ENCODE data around the gene SLC19A1.

Gene SLC19A1

DNA sequence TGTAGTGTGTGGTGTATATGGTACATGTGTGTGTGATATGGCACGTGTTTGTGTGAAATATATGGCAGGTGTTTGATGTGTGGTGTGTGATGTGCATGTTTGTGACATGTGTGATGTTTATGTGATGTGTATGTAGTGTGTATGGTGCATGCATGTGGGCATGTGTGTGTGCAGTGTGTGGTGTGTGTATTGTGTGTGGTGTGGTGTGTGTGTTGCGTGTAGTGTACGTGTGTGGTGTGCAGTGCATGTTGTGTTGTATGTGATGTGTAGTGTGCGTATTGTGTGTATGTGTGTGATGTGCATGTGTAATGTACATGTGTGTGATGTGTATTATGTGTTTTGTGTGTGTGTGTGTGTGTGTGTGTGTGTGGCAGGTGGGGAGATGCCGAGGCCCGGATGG, 65.7 kb downstream of the SLC19A1 start:
- TF ChIP-seq, protein P1, sequence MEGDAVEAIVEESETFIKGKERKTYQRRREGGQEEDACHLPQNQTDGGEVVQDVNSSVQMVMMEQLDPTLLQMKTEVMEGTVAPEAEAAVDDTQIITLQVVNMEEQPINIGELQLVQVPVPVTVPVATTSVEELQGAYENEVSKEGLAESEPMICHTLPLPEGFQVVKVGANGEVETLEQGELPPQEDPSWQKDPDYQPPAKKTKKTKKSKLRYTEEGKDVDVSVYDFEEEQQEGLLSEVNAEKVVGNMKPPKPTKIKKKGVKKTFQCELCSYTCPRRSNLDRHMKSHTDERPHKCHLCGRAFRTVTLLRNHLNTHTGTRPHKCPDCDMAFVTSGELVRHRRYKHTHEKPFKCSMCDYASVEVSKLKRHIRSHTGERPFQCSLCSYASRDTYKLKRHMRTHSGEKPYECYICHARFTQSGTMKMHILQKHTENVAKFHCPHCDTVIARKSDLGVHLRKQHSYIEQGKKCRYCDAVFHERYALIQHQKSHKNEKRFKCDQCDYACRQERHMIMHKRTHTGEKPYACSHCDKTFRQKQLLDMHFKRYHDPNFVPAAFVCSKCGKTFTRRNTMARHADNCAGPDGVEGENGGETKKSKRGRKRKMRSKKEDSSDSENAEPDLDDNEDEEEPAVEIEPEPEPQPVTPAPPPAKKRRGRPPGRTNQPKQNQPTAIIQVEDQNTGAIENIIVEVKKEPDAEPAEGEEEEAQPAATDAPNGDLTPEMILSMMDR (IDR thresholded peaks at IDR 0.05; ENCODE audit: control insufficient read depth, insufficient read depth, low read depth, low read length, missing control alignments), result no peak
- no peak for DNase-seq (ENCODE audit: low read depth)
- no peak overlapping the region for H3K4me3 ChIP-seq (ENCODE audit: control insufficient read depth, low read depth, low read length)

DNA sequence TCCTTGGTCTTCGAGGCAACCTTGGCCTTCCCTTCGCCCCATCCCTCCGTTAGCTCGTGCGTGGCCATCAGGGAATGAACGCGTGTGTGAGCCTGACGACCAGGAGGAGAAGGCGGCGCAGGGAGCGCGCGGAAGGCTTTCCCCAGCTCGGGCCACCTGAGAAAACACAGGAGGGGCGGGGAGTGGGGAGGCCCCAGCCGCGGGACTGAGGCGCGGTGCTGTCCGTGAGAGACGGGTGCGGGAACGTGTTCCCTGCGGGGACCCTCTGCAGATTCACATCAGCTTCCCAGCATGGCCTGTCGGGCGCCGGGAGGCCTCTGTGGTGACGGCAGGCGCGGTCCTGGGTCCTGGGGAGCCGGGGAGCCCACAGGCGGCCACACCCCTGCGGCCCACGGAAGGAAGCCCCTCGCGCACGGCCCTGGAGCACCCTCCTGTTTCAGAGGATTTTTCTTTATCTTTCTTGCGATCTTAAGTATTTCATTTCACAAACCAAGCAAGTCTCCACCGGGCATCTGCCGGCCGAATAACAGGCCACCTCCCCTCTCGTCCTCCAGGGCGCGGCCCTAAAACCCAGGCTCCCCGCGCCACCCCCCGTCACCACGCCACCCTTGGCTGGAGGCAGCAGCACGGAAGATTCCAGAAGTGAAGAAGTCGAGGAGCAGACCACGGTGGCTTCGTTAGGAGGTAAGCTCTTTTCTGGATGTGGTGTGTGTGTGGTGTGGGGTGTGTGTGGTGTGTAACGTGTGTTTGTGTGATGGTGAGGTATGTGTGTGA, 66.3 kb downstream of the SLC19A1 start:
- TF ChIP-seq, protein P1 (IDR thresholded peaks at IDR 0.05; ENCODE audit: control insufficient read depth, insufficient read depth, low read depth, low read length, missing control alignments), result no peak
- DNase-seq (ENCODE audit: low read depth), result no peak
- H3K4me3 ChIP-seq (ENCODE audit: control insufficient read depth, low read depth, low read length), result no peak overlapping the region

DNA sequence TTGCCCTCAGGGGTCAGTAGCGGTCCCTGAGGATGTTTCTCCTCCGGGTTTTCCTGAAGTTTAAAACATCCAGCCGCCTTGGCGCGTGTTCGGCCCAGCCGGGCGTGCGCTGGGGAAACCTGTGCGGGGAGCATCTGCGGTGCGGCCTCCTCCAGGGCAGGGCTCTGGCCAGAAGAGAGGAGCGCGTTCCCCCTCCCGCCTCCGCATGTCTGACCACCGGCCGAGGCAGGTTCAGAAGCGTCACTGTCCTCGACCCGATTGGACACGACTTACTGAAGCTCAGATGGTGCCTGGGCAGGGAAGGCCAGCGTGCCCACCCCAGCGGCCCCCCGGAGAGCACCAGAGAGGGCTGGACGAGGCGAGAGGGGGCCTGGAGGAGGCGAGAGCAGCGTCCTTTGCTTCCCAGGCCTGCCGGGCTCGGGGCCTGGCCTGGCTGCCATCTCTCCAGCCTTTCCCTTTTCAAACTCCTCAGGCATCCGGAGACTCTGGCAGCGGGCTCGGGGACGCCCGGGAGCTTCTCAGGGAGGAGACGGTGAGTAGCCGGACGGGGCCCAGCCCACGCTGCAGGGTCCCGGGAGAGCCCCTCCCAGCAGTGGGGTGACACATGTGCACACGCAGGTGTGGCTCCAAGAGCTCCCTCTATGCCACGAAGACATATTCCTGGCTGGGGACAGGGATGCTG, 67.1 kb downstream of the SLC19A1 start:
- H3K4me3 ChIP-seq (ENCODE audit: control insufficient read depth, low read depth, low read length), result no peak overlapping the region
- TF ChIP-seq, protein P1 (IDR thresholded peaks at IDR 0.05; ENCODE audit: control insufficient read depth, insufficient read depth, low read depth, low read length, missing control alignments), result no peak
- no peak for DNase-seq (ENCODE audit: low read depth)

DNA sequence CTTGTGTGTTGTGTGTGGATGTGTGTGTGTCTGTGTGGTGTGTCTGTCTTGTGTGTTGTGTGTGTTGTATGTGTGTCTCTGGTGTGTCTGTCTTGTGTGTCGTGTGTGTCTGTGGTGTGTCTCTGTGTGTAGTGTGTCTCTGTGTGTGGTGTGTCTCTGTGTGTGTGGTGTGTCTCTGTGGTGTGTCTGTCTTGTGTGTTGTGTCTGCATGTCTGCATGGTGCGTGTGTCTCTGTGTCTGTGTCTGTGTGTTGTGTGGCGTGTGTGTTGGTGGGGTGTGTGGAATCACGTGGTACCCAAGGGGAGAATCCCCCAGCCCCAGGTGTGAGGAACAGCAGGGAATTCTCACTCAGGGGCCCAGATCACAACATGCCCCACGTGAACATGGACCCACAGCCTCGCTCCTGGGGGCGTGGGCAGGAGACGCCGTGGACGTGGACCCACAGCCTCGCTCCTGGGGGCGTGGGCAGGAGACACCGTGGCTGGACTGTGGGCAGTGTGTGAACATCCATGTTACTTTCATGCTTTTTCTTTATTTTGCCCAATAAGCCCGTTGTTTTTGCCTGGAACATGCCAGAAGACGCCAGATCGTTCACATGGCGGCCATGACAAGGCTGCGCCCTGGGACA, 67.8 kb downstream of the SLC19A1 start:
- DNase-seq (ENCODE audit: low read depth), result no peak

DNA sequence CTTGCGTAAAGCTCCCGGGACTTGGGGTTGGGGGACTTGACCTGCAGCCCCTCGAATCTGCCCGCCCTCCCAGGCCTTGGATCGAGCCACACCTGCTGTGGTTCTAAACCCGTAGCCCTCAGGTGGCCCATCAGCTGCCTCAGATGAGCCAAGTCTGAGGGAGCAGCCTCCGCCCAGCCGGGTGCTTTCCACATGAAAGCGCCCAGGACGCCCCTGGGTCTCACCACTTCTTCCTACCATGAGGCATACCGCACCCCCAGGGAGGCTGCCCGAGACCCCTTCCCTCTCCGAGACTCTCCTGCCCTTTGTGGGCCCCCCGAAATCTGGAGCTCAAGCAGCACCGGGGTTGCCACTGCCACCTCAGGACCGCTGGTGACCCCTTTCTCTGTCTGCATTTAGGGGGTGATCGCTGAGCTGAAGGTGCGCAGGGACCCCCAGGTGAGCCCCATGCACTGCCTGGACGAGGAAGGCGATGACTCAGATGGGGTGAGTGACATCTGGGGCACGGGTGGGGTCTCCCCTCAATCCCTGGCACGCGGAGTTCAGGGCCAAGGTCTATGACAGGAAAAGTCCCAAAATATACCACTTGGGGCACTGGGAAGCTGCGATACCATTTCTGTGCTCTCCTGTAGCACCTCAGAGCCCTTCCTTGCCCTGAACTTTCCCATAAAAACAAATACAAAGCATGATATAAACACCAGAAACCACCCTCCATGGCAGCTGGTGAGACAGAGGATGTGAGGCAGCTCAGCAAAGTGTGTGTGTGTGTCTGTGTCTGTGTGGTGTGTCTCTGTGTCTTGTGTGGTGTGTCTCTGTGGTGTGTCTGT, 68.5 kb downstream of the SLC19A1 start:
- TF ChIP-seq, protein P1 (IDR thresholded peaks at IDR 0.05; ENCODE audit: control insufficient read depth, insufficient read depth, low read depth, low read length, missing control alignments), result no peak
- H3K4me3 ChIP-seq (ENCODE audit: control insufficient read depth, low read depth, low read length), result no peak overlapping the region
- DNase-seq (ENCODE audit: low read depth), result no peak

More for the DNA sequence above, 67.8 kb downstream of the SLC19A1 start:
- TF ChIP-seq, protein P1 (IDR thresholded peaks at IDR 0.05; ENCODE audit: control insufficient read depth, insufficient read depth, low read depth, low read length, missing control alignments), result no peak
- no peak overlapping the region for H3K4me3 ChIP-seq (ENCODE audit: control insufficient read depth, low read depth, low read length)

Data from AG09309 (cell line).